GM19372 (cell line): ENCODE measurements around the gene RASL11B.
"Not testable (repeated sequence)": the region's sequence is repeated elsewhere in the genome, so short reads cannot be mapped to it uniquely, and the experiment has no call there.

ENCODE experiments used
- ATAC-seq: cut with Tn5 transposase; IDR thresholded peaks from one replicate; pipeline ENCODE4 v1.9.1; 2021; ENCODE audit warnings: mild to moderate bottlenecking, low read depth, moderate library complexity; ENCODE audit not compliant: unreplicated experiment

The RASL11B gene, protein sequence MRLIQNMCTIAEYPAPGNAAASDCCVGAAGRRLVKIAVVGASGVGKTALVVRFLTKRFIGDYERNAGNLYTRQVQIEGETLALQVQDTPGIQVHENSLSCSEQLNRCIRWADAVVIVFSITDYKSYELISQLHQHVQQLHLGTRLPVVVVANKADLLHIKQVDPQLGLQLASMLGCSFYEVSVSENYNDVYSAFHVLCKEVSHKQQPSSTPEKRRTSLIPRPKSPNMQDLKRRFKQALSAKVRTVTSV

DNA sequence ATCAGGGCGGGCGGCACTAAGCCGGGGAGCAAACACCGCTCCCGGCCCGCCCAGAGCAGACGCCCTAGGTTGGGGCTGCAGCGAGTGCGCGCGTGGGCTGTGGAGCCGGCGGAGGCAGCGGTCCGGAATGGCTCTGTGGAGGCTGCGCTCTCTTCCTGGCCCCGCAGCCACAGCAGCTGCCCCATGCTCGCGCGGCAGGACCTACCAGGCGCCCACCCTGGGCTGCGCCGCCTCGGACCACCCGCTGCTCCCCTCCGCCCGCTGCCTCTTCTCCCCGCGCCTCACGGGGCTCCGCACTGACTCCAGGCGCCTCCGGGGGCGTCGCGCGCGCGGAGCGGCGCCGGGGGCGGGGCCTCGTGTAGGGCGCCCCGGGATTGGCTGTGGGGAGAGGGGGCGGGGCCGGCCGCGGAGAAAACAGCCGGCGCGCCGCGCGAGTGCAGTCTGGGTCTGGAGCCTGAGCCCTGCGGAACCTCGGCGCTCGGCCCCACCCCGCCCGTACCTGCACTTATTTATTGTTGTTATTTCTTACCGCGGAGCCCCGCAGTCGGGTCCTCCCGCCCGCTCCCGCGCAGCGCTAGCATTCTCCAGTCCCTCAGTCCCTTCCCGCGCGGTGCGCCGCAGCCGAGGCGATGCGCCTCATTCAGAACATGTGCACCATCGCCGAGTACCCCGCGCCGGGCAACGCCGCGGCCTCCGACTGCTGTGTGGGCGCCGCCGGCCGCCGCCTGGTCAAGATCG lies at the start of gene RASL11B:
TSS of gene RASL11B (plus strand) at position 439 of the 738 bp plus-strand sequence. CDS start at position 630, 191 bp downstream.
- ATAC-seq = peak; percentile 99

GRCh38 chr4:52813546-52813945 lies 48.6 kb upstream of the RASL11B start:
- no peak for ATAC-seq

GRCh38 chr4:52822583-52822971 lies 39.5 kb upstream of the RASL11B start:
- ATAC-seq = no peak

- no peak for ATAC-seq
These were observed 39.0 kb upstream of the RASL11B start for GRCh38 chr4:52822972-52823701.

DNA sequence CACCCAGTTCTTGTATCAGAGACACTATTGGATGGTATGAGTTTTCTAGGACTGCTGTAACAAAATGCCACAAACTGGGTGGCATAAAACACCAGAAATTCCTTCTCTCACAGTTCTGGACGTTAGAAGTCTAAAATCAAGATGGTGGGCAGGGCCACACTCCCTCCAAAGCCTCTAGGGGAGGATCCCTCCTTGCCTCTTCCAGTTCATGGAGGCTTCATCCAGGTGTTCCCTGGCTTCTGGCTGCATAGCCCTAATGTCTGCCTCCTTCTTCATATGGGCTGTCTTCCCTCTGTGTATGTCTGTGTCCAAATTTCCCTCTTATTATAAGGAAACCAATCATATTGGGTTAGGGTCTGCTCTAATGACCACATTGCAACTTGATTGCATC lies 38.4 kb upstream of the RASL11B start:
- ATAC-seq = no peak

- ATAC-seq = no peak
These were observed 37.9 kb upstream of the RASL11B start for GRCh38 chr4:52824270-52824602.

- ATAC-seq = no peak
These were observed 37.3 kb upstream of the RASL11B start for GRCh38 chr4:52824603-52825459.

- ATAC-seq = no peak
These were observed 36.5 kb upstream of the RASL11B start for GRCh38 chr4:52825460-52826090.

DNA sequence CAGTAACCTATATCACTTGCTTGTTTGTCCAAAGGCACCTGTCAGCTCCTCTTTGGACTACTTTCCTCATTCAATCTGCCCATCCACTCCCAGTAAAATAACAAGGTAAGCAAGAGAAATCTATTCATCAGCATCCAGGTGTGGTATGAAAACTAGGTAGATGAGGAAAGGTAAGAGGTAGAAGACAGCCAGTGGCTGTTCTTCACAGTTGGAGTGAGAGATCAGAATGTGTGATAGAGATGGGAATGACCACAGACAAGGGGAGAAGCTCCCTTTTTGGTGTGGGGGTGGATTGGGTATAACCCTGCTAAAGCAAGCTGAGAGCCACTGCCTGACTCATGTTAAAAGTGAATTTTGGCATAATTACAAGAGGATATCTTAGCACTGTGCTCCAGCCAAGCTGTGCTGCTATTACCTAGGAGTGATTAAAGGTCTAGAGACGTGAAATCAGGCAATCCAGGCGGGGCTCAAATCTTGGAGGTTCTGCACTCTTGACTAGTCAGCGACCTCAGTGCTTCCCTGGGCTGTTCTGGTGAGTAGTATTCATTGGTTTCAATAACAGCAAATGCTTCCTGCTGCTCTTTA lies 28.1 kb upstream of the RASL11B start:
- ATAC-seq = no peak

DNA sequence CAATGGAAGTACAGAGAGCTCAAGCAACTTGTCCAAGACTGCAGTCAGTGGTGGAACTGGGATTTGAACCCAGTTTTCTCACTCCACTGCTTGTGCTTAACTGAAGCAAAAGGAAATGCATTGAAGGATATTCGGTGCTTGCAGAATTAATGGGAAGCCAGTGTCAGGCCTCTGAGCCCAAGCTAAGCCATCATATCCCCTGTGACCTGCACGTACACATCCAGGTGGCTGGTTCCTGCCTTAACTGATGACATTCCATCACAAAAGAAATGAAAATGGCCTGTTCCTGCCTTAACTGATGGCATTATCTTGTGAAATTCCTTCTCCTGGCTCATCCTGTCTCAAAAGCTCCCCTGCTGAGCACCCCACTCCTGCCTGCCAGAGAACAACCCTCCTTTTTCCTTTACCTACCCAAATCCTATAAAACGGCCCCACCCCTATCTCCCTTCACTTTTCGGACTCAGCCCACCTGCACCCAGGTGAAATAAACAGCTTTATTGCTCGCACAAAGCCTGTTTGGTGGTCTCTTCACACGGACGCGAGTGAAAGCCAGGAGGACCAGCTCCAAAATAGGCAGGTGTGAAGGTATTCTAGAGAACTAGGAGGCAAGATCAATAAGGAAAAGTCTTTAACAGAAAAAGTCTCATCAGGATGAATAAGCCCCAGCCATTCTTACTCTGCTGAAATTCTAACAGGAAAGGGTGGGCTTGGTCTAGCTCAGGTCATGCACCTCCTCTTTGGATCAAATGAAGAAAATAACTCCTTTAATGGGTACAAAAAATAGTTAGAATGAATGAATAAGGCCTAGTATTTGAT lies 27.3 kb upstream of the RASL11B start:
- ATAC-seq = not testable (repeated sequence)

- ATAC-seq = no peak
These were observed 26.0 kb upstream of the RASL11B start for GRCh38 chr4:52836120-52836519.

- ATAC-seq = no peak
These were observed 25.4 kb upstream of the RASL11B start for GRCh38 chr4:52836678-52837077.

- no peak for ATAC-seq
These were observed 24.2 kb upstream of the RASL11B start for GRCh38 chr4:52837716-52838558.

DNA sequence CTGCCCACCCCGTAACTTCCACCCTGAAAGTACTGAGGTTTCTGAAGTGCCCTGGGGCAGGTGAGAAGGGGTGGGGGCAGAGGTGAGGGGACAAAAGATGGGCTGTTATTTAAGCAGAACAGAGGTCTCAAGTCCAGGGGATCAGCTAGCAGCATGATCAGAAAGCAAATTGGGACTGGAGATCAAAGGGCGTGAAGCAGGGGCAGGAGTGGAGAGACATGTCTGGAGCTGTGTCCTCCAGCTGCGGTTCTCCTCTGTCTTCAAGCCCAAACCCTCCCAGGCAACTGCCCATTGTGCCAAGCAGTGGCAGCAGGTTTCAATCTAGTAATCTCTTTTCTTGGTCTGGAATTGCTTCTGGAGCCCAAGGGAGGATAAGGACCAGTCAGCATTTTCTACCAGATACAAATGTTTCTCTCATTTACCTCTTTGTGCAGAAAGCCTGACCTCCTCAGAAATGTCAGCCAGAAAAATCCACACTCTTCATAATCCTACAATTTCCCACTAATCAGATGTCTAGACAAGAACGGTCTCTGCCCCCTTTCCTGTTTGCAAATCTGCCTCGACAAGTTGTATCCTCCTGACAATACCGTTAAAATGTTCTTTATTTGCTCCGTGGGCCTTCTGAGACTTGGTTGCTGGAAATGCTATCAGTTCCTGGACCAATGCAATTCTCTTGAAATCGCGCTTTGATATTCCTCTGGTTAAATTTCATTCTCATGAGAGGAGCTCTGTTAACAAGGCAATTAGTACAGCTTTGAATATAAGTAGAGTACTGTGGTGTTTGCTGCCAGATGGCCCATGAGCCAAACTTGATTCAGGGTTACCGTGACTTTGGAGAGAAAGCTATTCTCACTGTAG lies 23.2 kb upstream of the RASL11B start:
- no peak for ATAC-seq

DNA sequence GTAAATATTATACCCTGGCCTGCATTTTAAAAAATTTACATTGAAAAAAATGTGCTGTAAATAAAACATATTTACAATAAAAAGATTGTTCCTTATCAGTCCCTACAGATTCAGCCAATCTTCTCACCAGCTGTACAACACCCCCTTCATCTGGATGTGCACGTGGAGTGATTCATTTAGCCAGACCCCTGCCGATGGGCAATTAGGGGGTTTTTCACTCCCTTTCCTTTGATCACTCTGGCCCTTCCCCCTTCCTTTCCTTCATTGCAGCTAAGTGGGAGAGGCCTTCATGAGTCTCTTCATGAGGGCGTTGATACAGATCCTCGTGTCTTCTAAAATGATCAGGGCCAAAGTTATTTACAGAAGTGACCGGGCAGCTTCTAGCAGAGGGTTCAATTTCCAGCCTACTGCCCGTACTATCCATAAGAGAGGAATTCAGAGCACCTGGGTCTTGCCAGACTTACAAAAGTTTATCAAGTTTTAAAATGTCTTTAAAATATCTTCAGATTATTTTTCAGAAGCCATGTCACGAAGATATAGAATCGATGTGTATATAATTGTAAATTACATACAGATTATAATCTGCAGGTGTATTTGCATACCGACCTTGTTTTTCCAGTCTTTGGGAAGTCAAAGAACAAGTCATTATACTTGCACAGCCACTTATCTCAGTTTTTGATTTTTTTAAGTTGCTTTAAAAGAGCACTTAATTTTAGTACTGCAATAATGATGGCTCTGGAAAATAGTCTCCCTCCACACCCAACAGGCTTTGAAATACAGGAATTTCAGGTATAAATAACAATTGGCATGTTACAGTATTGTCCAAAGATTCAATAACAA lies 21.4 kb upstream of the RASL11B start:
- ATAC-seq = no peak

DNA sequence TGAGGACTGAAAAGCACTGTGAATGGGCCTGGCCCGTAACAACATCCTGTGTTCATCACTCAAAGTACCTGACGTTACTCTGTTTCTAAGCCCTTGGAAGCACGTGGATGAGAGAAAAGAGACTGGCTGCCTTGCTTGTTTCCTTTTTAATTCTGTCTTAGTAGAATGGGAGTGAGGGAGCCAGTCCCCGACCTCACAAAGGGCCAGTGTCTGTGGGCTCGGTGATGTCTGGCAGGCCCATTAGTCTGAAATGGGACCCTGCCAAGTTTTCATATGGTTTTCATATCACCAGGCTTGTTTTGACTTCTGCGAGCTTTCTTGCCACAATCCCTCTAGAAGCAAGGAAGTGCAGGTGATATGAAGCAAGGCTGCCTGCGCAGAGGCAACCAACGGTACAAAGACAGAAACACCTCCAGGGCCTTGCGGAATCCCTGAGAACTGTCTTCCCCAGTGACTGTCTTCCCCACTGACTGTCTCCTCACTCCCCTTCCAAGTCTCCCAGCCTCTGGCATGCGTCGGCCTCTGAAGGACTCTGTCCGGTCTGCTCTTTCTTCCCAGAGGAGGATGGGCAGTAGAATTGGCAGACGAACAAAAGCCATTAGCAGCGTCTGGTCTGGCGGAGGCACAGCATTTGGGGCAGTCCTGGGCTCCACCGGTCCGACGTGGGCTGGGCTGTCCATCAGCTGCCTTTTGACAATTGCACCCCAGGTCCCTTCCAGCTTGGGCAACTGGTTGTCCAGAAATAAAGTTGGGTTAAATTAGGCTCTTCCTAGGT lies 20.2 kb upstream of the RASL11B start:
- no peak for ATAC-seq
